Measurements from ENCODE around the gene GAP43. TPM values are rescaled to one million over a fixed set of nuclear protein-coding genes. Genes with fewer than 3 reads are reported as not detected.

Gene GAP43
- total RNA-seq, 4 donors from 2014 or later: 0.36 TPM; not detected in 3

GRCh38 chr3:115667738-115668065 lies 44.4 kb downstream of the GAP43 start:
- TF ChIP-seq CTCF (IDR thresholded peaks at IDR 0.05): no peak

GRCh38 chr3:115670911-115671310 lies 47.6 kb downstream of the GAP43 start:
- ATAC-seq (ENCODE audit: low FRiP score) (no peak), DNase-seq (ENCODE audit: low spot score) (no peak)
- no peak for TF ChIP-seq CTCF (IDR thresholded peaks at IDR 0.05)

More at GRCh38 chr3:115667738-115668065, 44.4 kb downstream of the GAP43 start:
- ATAC-seq (ENCODE audit: low FRiP score): no peak
- no peak for DNase-seq (ENCODE audit: low spot score)

DNA sequence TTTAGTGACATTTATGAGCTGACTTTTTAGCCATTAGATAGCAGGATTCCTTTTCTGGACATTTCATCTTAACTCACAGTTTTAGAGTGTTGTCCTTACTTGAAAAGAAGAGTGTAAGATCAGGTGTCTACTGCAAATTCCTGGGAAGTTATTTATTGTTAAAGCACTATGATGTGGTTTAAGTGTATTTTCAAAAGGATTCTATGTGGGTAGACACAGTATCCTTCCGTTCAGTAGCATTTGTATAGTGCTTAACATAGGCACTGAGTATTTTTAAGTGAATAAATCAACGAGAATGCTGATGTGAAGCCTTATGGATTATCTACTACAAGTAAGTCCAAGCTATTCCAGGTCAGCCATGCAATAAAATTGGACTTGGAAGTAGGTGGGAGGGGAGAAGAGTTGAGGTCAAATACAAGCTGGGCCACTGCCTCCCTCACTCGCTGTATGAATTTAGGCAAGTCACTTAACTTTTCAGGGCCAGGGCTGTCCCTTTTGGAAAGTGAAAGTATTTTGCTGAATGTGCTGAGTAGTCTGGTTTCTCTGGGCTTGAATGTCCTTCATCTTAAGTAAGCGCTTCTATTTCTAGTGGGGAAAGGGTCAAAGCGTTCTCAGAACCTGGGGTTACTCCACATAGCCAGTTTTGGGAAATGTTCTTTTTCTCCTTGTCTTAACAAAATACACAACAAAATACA lies 48.6 kb downstream of the GAP43 start:
- ATAC-seq (ENCODE audit: low FRiP score) (no peak), DNase-seq (ENCODE audit: low spot score) (no peak)
- no peak for TF ChIP-seq CTCF (IDR thresholded peaks at IDR 0.05)

DNA sequence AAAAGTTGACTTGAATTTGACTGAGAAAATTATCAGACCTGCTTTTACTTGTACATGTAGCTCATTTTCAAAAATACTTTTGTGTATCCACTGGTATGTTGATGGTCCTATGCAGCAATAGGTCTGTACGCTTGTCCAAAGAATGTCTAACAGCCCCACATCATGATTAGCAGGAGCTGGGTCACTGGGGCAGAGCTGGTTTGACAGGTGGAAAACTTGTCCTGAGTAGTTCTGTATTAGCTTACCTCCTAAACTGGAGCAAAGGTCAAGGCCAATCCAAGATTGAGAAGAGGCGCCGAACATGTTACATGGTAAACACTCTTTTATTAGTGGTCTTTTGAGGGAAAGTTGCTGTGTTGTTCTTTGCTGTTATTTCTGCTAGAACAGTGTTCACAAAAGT lies 50.6 kb downstream of the GAP43 start:
- TF ChIP-seq CTCF (IDR thresholded peaks at IDR 0.05): no peak
- no peak for DNase-seq (ENCODE audit: low spot score)
- ATAC-seq (ENCODE audit: low FRiP score): no peak

DNA sequence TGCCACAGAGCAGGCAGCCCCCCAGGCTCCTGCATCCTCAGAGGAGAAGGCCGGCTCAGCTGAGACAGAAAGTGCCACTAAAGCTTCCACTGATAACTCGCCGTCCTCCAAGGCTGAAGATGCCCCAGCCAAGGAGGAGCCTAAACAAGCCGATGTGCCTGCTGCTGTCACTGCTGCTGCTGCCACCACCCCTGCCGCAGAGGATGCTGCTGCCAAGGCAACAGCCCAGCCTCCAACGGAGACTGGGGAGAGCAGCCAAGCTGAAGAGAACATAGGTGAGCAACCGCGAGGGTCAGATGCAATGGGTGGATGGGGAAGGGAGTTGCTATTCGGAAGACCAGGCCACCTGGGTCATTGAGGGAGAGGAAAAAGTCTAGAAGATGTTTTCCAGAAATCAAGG lies 53.0 kb downstream of the GAP43 start:
- DNase-seq (ENCODE audit: low spot score) (no peak), ATAC-seq (ENCODE audit: low FRiP score) (no peak)
- TF ChIP-seq CTCF (IDR thresholded peaks at IDR 0.05): no peak

DNA sequence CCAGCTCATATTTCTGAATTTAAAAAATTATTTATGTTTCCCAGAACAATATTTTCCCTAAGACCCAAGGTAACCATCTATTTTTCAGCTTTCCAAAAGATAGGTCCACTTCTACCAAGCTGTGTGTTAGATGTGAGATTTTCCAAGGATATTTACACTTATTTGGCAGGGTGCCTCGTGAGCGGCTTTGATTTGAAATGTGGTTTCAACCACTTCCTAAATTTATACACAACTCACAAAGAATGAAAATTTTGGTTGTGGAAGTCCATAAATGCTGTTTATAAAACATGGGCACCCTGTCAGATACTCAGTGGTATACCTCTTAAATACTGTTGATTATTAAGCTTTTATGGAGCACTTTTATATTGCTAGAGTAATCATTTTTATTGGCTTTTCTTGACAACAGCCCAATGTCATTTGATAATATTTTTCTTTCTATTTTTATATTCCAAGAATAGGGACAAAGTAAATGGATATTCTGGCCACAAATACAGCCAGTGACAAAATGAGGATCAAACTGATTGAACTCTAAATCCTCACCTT lies 57.6 kb downstream of the GAP43 start:
- no peak for DNase-seq (ENCODE audit: low spot score)
- no peak for TF ChIP-seq CTCF (IDR thresholded peaks at IDR 0.05)
- ATAC-seq (ENCODE audit: low FRiP score): no peak

- TF ChIP-seq CTCF (IDR thresholded peaks at IDR 0.05): no peak
- DNase-seq (ENCODE audit: low spot score) (no peak), ATAC-seq (ENCODE audit: low FRiP score) (no peak)
Observed at GRCh38 chr3:115681736-115682135, 58.4 kb downstream of the GAP43 start.
